ENCODE measurements around the gene ENTPD5. TPM values are rescaled to one million over a fixed set of nuclear protein-coding genes. Genes with fewer than 3 reads are reported as not detected.

Gene ENTPD5
- total and polyA plus RNA-seq, 2 of the 4 experiments (the other 2 are of a cell fraction): 7.3 to 8.1 TPM

GRCh38 chr14:73949752-73950734, 69.0 kb downstream of the ENTPD5 start, which contains the start of the genes COQ6 and FAM161B:
COQ6 (plus strand) TSS chr14:73950302; CDS start chr14:73950333, 31 bp downstream.
FAM161B (minus strand) TSS chr14:73950094; CDS start chr14:73950026, 68 bp downstream.
- Histone ChIP-seq H2BK15ac (ENCODE audit: low read depth, low read length) (0 out of 3 replicates have a peak within 1 kb of the TSS, but pooled peaks have one; percentile 9), H2AK9ac (replicated peaks; ENCODE audit: low read depth, low read length, poor library complexity) (peak within 1 kb of the TSS; percentile 81), H3K4me1 (ENCODE audit: control insufficient read depth, insufficient read depth, low read length) (no peaks in the 10 kb centered on the region; the same call in 1 of the 2 replicates), H3K9ac (ENCODE audit: low read depth, low read length) (peak within 1 kb of the TSS; percentile 75), H3K36me3 (ENCODE audit: control insufficient read depth, insufficient read depth, low read length) (peaks cover 10% of the 10 kb centered on the region), H2BK120ac (ENCODE audit: low read depth, low read length) (0 out of 2 replicates have a peak within 1 kb of the TSS, but pooled peaks have one; percentile 33), H4K5ac (ENCODE audit: low read depth, low read length) (peak within 1 kb of the TSS; percentile 15; the same call in 1 of the 2 replicates), H3K27ac (ENCODE audit: insufficient read depth, low read length) (peak within 1 kb of the TSS; percentile 68), H3K14ac (replicated peaks; ENCODE audit: low read depth, low read length) (peak within 1 kb of the TSS; percentile 36), H3K79me1 (ENCODE audit: low read depth in 1 of 2, low read length in 2 of 2) (peaks cover 17 to 26% of the 10 kb centered on the region in 2 experiments), H4K91ac (ENCODE audit: insufficient read depth, low read depth, low read length) (peak within 1 kb of the TSS; percentile 49), H3K23ac (ENCODE audit: low read depth, low read length) (peak within 1 kb of the TSS; percentile 60; the same call in 1 of the 2 replicates), H3K56ac (ENCODE audit: extremely low read depth, insufficient read depth, low read length) (peak within 1 kb of the TSS; percentile 38; the same call in 1 of the 2 replicates), H3K27me3 (ENCODE audit: control insufficient read depth, insufficient read depth, low read length) (no peaks in the 10 kb centered on the region), H3K4me3 (ENCODE audit: insufficient read depth, low read depth, low read length) (peak within 1 kb of the TSS; percentile 71), H2AK5ac (ENCODE audit: low read depth, low read length) (peak within 1 kb of the TSS; percentile 72; the same call in 1 of the 2 replicates), H4K8ac (ENCODE audit: low read depth in 2 of 2, low read length in 2 of 2) (peak within 1 kb of the TSS; percentile 83 to 91), H2BK20ac (ENCODE audit: low read depth, low read length) (no peak within 1 kb of the TSS), H3K9me3 (ENCODE audit: control insufficient read depth, insufficient read depth, low read length) (no peaks in the 10 kb centered on the region), H3K4ac (ENCODE audit: low read depth, low read length) (peak within 1 kb of the TSS; percentile 86), H3K9me1 (ENCODE audit: insufficient read depth, low read length) (peaks cover 2% of the 10 kb centered on the region; the same call in 1 of the 2 replicates), H2BK5ac (ENCODE audit: low read depth, low read length, poor library complexity, severe bottlenecking) (peak within 1 kb of the TSS; percentile 54), H4K20me1 (ENCODE audit: insufficient read depth, low read length) (no peaks in the 10 kb centered on the region), H2AFZ (replicated peaks; ENCODE audit: low read length, poor library complexity) (peak within 1 kb of the TSS; percentile 97), H3K18ac (ENCODE audit: low read depth, low read length) (no peak within 1 kb of the TSS), H3K4me2 (ENCODE audit: low read depth, low read length) (peak within 1 kb of the TSS; percentile 74)
- in situ Hi-C loops (cut with MboI; ENCODE audit: low sequenced_read_pairs) (no loop called here), intact Hi-C loops (cut with micrococcal nuclease) (loop anchor here (2.0 kb wide), 1 partner anchor 69 kb away; the partner anchor contains the start of genes BBOF1 and ENTPD5), dilution Hi-C loops (cut with HindIII; ENCODE audit: low sequenced_read_pairs, unreplicated experiment) (no loop called here)
- CTCF ChIA-PET: no interaction called here
- POLR2A ChIA-PET (ENCODE audit: unreplicated experiment): no interaction called here
- DNase-seq: peak; percentile 96
- TSS peak; percentile 61 for BruUV-seq (replicated peaks)
- 0% methylated on average over 42 of the region's 70 CpGs; no CpG with 5 or more reads in 1 of the 2 experiments for WGBS, 2 experiments (ENCODE audit: extremely low coverage in 2 of 2, insufficient read length in 1 of 2)
- peak; percentile 99 for ATAC-seq (ENCODE audit: low read depth)
- TF ChIP-seq BHLHE40 (IDR thresholded peaks at IDR 0.05; ENCODE audit: low read depth, low read length) (peak; percentile 3; the same call in 1 of the 2 replicates), USF2 (IDR thresholded peaks at IDR 0.05; ENCODE audit: low read depth, low read length) (no peak), ELK1 (IDR thresholded peaks at IDR 0.05; ENCODE audit: borderline replicate concordance, low read depth, low read length) (no peak), RFX5 (IDR thresholded peaks at IDR 0.05; ENCODE audit: low read depth, low read length) (peak; percentile 55; the same call in 1 of the 2 replicates), SMC3 (IDR thresholded peaks at IDR 0.05; ENCODE audit: low read depth, low read length) (no peak), CTCF (conservative IDR thresholded peaks at IDR 0.05; ENCODE audit: low read depth, low read length) (peak; percentile 27; the same call in 1 of the 2 replicates), POLR2A (IDR thresholded peaks at IDR 0.05; ENCODE audit: low read depth, low read length) (peak; percentile 93), MXI1 (IDR thresholded peaks at IDR 0.05; ENCODE audit: borderline replicate concordance, low read depth, low read length) (peak; percentile 76), NFE2L2 (IDR thresholded peaks at IDR 0.05; ENCODE audit: low read depth, low read length) (no peak)
